ENCODE data around the gene CHD2. TPM values are rescaled to one million over a fixed set of nuclear protein-coding genes. Genes with fewer than 3 reads are reported as not detected.
"Not testable (repeated sequence)": the region's sequence is repeated elsewhere in the genome, so short reads cannot be mapped to it uniquely, and the experiment has no call there.

The CHD2 gene
- total RNA-seq, 1 experiment from 2014 or later: 129 TPM

DNA sequence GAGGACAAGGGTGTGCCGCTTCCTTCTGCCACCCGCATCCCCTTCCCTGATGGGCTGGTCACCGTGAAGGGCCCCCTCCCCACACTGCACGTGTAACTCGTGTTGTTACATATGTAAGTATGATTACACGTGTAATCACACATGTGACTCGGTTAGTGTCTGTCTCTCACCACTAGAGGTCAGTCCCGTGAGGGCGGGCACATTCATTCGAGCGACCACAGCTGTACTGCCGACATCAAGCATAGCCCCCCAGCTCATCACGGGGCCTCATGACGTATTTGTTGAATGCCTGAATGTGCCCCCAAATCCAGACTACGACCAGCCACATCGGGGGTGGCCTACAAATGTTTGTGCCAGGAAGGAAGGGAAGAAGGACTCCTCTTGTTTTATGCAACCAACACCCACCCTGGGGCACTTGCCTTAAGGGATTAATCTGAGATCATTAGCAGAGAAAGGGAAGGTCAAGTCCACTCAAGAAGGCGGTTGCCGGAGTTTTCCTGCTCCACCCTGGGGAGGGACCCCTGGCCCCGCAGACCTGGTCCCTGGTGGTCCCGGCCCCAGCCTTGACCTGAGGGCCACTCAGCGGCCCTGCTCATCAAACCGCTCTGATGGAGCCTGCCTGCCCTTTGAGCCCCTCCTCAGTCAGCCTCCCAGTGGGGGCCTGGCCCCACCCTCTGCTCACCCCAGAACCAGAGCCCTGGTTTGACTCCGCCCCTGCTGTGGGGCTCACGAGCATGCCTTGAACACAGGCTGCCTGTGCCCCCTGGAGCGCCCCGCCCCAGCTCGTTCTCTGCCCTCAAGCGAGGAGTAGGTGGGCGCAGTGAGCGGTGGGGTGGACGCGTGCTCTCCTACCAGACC, 136.1 kb downstream of the CHD2 start:
- Mint-ChIP-seq H3K36me3 (ENCODE audit: insufficient read depth, unreplicated experiment) (peaks cover 6% of the 10 kb centered on the region), H3K4me1 (ENCODE audit: insufficient read depth, unreplicated experiment) (peaks cover 9% of the 10 kb centered on the region), H3K4me3 (ENCODE audit: unreplicated experiment) (no peak overlapping the region), H3K9me3 (ENCODE audit: unreplicated experiment) (no peaks in the 10 kb centered on the region), H3K27ac (ENCODE audit: low read depth, unreplicated experiment) (no peak overlapping the region), H3K27me3 (ENCODE audit: insufficient read depth, unreplicated experiment) (no peaks in the 10 kb centered on the region)
- TF ChIP-seq, protein P1, sequence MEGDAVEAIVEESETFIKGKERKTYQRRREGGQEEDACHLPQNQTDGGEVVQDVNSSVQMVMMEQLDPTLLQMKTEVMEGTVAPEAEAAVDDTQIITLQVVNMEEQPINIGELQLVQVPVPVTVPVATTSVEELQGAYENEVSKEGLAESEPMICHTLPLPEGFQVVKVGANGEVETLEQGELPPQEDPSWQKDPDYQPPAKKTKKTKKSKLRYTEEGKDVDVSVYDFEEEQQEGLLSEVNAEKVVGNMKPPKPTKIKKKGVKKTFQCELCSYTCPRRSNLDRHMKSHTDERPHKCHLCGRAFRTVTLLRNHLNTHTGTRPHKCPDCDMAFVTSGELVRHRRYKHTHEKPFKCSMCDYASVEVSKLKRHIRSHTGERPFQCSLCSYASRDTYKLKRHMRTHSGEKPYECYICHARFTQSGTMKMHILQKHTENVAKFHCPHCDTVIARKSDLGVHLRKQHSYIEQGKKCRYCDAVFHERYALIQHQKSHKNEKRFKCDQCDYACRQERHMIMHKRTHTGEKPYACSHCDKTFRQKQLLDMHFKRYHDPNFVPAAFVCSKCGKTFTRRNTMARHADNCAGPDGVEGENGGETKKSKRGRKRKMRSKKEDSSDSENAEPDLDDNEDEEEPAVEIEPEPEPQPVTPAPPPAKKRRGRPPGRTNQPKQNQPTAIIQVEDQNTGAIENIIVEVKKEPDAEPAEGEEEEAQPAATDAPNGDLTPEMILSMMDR (IDR thresholded peaks at IDR 0.05; ENCODE audit: unreplicated experiment): peak; percentile 55
- ChIA-PET POLR2A (no interaction called here), CTCF (interaction anchor here (0.5 to 4.4 kb wide), 27 partner anchors 7 to 1109 kb away, joined by 3 to 28 read pairs (median 4); no protein-coding TSS in a partner anchor)
- intact Hi-C loops (cut with micrococcal nuclease): loop anchor here (1.0 to 5.0 kb wide), 2 partner anchors 301 to 939 kb away; no protein-coding TSS in a partner anchor
- DNase-seq (ENCODE audit: unreplicated experiment): peak; percentile 59
- BruUV-seq (replicated peaks): no TSS peak

DNA sequence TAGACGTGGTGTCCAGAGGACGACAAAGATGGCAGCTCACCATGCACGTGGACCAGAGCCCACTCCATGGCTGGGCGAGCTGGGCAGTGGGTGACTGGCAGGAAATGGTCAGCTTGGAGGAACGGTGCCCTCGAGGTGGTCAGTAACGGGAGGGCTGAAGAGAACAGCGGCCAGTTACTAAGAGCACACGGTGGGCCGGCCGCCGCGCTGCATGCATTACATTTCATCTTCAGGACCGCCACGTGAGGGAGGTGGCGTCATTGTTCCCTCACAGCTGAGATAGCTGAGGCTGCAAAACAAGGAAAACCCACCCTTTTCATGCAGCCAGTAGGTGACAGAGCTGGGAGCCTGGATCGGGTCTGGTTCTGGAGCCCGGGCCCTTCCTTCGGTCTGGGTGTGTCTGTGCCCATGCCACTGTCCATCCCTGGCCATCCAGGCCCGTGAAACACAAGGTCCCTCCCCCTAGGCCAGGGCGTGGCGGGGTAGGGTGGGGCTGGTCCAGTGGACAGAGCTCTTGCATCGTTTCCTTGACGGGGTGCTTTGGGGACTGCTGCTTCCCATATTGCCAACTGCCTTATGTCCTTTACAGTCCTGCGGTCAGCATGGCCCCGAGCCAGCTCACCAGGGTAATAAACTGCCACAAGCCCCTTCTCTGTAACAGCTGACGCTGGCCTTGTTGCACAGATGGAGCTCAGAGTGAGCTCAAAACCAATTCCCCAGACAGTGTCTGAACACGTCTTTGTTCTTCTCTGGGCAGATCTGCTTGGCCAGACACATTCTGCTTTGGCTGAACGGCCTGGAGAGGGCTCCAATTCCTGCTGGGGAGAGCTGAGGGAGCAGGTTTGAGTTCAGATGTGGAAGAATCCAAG, 137.1 kb downstream of the CHD2 start:
- H3K4me3 Mint-ChIP-seq (ENCODE audit: unreplicated experiment): no peak overlapping the region
- no peak overlapping the region for H3K27ac Mint-ChIP-seq (ENCODE audit: low read depth, unreplicated experiment)

DNA sequence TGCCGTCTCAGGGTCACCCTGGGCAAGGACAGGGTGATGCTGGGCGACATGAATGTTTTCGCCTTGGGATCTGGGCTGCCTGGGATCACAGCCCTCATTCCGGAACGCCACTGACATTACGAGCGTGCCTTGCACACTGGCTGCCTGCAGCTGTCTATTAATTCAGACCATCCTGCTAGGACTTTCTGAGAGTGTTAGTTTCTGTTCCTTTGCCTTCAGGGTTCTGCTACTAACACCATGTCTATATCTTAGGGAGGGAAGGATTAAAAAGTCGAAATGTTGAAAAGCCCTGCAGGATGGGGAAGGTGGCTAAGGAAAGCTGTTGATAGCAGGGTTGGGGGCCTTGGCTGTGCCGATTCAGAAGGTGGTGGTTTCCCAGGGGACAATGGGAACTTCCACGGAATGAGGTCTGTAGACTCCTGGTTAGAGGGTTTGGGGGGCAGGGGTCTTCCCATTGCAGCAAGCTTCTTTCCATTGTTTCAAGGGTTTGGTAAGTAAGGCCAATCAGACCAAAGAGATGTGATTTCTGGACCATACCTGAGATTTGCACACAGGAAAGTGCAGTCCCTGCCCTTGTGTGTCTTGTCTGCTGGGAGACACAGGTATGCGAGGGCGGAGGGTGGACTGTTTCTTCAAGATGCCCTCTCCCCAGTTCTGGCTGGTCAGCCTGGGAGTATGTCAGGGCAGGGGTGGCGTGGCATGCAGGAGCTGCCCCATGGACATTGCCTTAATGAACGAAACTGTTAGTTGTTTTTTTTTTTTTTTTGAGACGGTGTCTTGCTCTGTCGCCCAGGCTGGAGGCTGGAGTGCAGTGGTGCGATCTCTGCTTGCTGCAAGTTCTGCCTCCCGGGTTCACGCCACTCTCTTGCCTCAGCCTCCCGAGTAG, 137.9 kb downstream of the CHD2 start:
- POLR2A ChIA-PET: interaction anchor here (1.1 kb wide), 1 partner anchor 34 kb away, joined by 5 read pairs; no protein-coding TSS in a partner anchor
- intact Hi-C loops (cut with micrococcal nuclease): loop anchor here (5.0 kb wide), 1 partner anchor 299 kb away; no protein-coding TSS in a partner anchor

More for the DNA sequence above, 137.1 kb downstream of the CHD2 start:
- H3K36me3 Mint-ChIP-seq (ENCODE audit: insufficient read depth, unreplicated experiment): peaks cover 6% of the 10 kb centered on the region
- TF ChIP-seq, protein P1 (IDR thresholded peaks at IDR 0.05; ENCODE audit: unreplicated experiment): no peak
- no peak for DNase-seq (ENCODE audit: unreplicated experiment)
- CTCF ChIA-PET: interaction anchor here (0.6 to 4.4 kb wide), 19 partner anchors 8 to 1085 kb away, joined by 3 to 28 read pairs (median 3); no protein-coding TSS in a partner anchor
- H3K4me1 Mint-ChIP-seq (ENCODE audit: insufficient read depth, unreplicated experiment): peaks cover 9% of the 10 kb centered on the region
- intact Hi-C loops (cut with micrococcal nuclease): loop anchor here (1.0 to 5.0 kb wide), 2 partner anchors 300 to 938 kb away; no protein-coding TSS in a partner anchor
- POLR2A ChIA-PET: interaction anchor here (1.1 kb wide), 1 partner anchor 35 kb away, joined by 5 read pairs; no protein-coding TSS in a partner anchor
- H3K9me3 Mint-ChIP-seq (ENCODE audit: unreplicated experiment): no peaks in the 10 kb centered on the region
- no peaks in the 10 kb centered on the region for H3K27me3 Mint-ChIP-seq (ENCODE audit: insufficient read depth, unreplicated experiment)
- BruUV-seq (replicated peaks): no TSS peak

DNA sequence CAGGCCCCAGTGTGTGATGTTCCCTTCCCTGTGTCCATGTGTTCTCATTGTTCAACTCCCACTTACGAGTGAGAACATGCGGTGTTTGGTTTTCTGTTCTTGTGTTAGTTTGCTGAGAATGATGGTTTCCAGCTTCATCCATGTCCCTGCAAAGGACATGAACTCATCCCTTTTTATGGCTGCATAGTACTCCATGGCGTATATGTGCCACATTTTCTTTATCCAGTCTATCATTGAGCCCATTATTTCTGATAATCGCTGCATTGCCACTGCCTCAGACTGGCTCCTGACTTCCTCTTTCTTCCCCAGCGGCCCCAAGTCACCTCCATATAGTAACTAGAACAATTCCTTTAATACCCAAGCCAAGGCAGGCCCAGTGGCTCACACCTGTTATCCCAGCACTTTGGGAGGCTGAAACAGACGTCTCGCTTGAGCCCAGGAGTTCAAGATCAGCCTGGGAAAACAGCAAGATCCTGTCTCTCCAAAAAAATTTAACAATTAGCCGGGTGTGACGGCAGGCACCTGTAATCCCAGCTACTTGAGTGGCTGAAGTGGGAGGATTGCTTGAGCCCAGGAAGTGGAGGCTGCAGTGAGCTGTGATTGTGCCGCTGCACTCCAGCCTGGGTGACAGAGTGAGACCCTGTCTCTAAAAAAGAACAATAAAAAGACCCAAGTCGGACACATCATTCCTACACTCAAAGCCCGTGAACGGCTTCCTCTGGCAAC, 139.6 kb downstream of the CHD2 start:
- CTCF ChIA-PET: interaction anchor here (0.9 to 4.4 kb wide), 4 partner anchors 9 to 1080 kb away, joined by 3 to 28 read pairs (median 8); no protein-coding TSS in a partner anchor
- intact Hi-C loops (cut with micrococcal nuclease): loop anchor here (5.0 kb wide), 1 partner anchor 298 kb away; no protein-coding TSS in a partner anchor

More for the DNA sequence above, 137.9 kb downstream of the CHD2 start:
- Mint-ChIP-seq H3K27ac (ENCODE audit: low read depth, unreplicated experiment) (no peak overlapping the region), H3K9me3 (ENCODE audit: unreplicated experiment) (no peaks in the 10 kb centered on the region), H3K4me3 (ENCODE audit: unreplicated experiment) (no peak overlapping the region), H3K4me1 (ENCODE audit: insufficient read depth, unreplicated experiment) (peaks cover 9% of the 10 kb centered on the region), H3K27me3 (ENCODE audit: insufficient read depth, unreplicated experiment) (no peaks in the 10 kb centered on the region), H3K36me3 (ENCODE audit: insufficient read depth, unreplicated experiment) (no peaks in the 10 kb centered on the region)
- BruUV-seq (replicated peaks): no TSS peak
- CTCF ChIA-PET: interaction anchor here (0.6 to 4.4 kb wide), 18 partner anchors 8 to 1084 kb away, joined by 3 to 28 read pairs (median 3); partner anchors contain the start of gene RGMA
- no peak for DNase-seq (ENCODE audit: unreplicated experiment)
- TF ChIP-seq, protein P1 (IDR thresholded peaks at IDR 0.05; ENCODE audit: unreplicated experiment): no peak

More for the DNA sequence above, 139.6 kb downstream of the CHD2 start:
- BruUV-seq (replicated peaks); H3K36me3 Mint-ChIP-seq (ENCODE audit: insufficient read depth, unreplicated experiment); POLR2A ChIA-PET; H3K9me3 Mint-ChIP-seq (ENCODE audit: unreplicated experiment); H3K27me3 Mint-ChIP-seq (ENCODE audit: insufficient read depth, unreplicated experiment); H3K4me3 Mint-ChIP-seq (ENCODE audit: unreplicated experiment); H3K27ac Mint-ChIP-seq (ENCODE audit: low read depth, unreplicated experiment); DNase-seq (ENCODE audit: unreplicated experiment); H3K4me1 Mint-ChIP-seq (ENCODE audit: insufficient read depth, unreplicated experiment): not testable (repeated sequence)

Data from MCF 10A (cell line).